Lower leg skin (tissue), 4 donors: ENCODE measurements around the gene CELA3A. TPM values are rescaled to one million over a fixed set of nuclear protein-coding genes. Genes with fewer than 3 reads are reported as not detected.
"Not testable (repeated sequence)": the region's sequence is repeated elsewhere in the genome, so short reads cannot be mapped to it uniquely, and the experiment has no call there.

Experiments used
- DNase-seq, 2 donors: peaks; one replicate each; pipeline ENCODE4 v3.0.0-alpha.2; 2019; ENCODE audit warnings: low spot score in 2 of 2
- H3K4me3 ChIP-seq: fragments of 200-600 bp; sonication (generic); 2 replicates; pipeline ENCODE4 v1.5.1; 2017; ENCODE audit warnings: mild to moderate bottlenecking, low read depth; ENCODE audit not compliant: poor library complexity, severe bottlenecking
- WGBS, 2 donors: methylation state at CpG; one replicate each; pipeline ENCODE4 v1.1.5; 2018; 5-methylcytosine and 5-hydroxymethylcytosine counted together
- intact Hi-C: fragments of 100-400 bp; cut with DNase I; formaldehyde crosslinking; loops from one replicate; pipeline ENCODE4 v1.15.0; 2023; ENCODE audit warnings: low total_unique reads
- total RNA-seq, 4 donors: library from RNA; depleted of rRNA; stranded (reverse); fragments of >200 nt; gene quantifications; one replicate each; pipeline ENCODE4 v1.1.0, GENCODE V29; 2016

The CELA3A gene
- total RNA-seq, 4 donors from 2014 or later: not detected

DNA sequence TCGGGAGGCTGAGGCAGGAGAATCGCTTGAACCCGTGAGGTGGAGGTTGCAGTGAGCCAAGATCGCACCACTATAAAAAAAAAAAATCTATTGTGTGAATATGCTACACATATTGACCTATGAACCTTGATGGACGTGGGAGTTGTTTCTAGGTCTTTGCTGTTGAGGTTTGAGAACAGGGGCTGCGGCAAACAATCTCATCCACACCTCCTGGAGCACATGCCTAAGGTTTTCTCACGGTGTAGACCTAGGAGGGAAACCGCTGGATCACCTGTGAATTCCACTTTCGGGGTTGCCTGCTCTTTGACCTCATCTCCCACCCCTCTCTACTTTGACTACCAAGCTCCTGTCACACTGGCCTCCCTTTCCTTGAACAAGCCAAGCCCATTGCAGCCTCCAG is 26.2 kb upstream of the CELA3A start:
- H3K4me3 ChIP-seq, DNase-seq, intact Hi-C loops: not testable (repeated sequence)
- 86 to 90% methylated on average over 9 of the region's 9 CpGs for WGBS, 2 donors

DNA sequence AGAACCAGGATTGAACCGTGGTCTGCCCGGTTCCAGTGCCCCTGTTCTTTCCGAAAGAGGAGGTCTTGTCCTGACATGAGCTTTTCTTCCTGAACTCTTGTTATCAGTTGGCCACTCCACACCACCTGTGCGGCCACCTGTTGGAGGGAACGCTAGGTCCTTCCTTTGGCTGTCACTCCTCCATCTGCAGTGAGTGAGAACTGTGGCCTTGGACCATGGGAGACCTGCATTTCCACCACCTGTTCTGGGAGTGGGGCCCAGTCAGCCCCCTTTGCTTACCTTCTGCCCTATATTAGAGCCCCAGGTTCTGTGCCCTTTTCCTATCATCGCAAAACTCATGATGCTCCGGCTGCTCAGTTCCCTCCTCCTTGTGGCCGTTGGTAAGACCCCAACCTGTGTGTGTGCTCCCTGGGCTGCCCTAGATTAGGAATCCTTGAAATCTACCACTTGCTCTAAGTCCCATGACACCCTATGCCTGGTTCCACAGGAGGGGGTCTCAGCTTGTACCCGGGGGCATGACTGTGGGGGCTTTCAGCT is 24.7 kb upstream of the CELA3A start, which contains the start of gene CELA3B:
Gene CELA3B, plus strand, starts transcription at position 320 of the 537 bp plus-strand sequence. Its CDS starts 18 bp downstream, at position 338.
- DNase-seq, H3K4me3 ChIP-seq, intact Hi-C loops: not testable (repeated sequence)
- WGBS, 2 donors: 87 to 92% methylated on average over 9 of the region's 9 CpGs

GRCh38 chr1:21978209-21978608 is 23.2 kb upstream of the CELA3A start:
- WGBS, 2 donors: 93 to 96% methylated on average over 11 of the region's 11 CpGs
- H3K4me3 ChIP-seq, intact Hi-C loops, DNase-seq: not testable (repeated sequence)

DNA sequence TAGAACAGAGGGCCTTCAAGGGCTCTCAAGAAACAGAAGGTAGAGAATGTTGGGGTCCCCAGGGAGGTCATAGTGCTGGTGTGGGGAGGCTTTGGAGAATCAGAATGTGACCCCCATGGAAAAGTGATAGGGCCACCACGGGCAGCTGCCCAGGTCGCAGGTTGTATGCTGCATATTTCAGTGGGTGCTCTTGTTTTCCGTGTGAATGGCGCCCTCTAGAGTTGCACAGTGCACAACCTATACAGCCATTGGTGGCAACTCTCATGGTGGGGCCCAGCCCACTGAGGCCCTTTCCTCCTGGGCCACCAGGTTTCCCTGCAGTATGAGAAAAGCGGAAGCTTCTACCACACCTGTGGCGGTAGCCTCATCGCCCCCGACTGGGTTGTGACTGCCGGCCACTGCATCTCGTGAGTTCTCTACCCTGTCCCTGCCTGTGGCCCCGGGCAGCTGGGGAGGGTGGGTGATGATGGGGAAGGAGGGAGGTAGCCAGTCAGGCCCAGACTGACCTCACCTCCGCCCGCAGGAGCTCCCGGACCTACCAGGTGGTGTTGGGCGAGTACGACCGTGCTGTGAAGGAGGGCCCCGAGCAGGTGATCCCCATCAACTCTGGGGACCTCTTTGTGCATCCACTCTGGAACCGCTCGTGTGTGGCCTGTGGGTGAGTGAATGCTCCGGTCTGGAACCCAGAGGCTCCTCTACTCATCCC is 20.8 kb upstream of the CELA3A start:
- WGBS, 2 donors: 71 to 76% methylated on average over 12 to 17 of the region's 21 CpGs

GRCh38 chr1:21981253-21981652 is 20.2 kb upstream of the CELA3A start:
- intact Hi-C loops, H3K4me3 ChIP-seq, DNase-seq: not testable (repeated sequence)
- 33 to 44% methylated on average over 1 to 2 of the region's 4 CpGs for WGBS, 2 donors

More for the DNA sequence above, 20.8 kb upstream of the CELA3A start:
- intact Hi-C loops, DNase-seq, H3K4me3 ChIP-seq: not testable (repeated sequence)

DNA sequence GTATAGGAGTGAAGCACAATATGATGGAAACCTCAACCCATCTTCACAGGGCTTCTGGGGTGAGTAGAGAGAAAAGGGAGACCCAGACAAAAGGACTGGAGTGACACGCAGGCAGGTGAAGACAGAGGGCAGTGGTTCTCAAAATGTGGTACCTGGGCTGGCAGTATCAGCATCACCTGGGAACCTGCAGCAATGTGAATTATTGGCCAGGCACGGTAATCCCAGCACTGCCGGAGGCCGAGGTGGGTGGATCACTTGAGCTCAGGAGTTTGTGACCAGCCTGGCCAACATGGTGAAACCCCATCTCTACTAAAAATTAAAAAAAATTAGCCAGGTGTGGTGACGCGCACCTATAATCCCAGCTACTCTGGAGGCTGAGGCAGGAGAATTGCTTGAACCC is 19.3 kb upstream of the CELA3A start:
- WGBS, 2 donors: 70 to 72% methylated on average over 6 of the region's 6 CpGs
- intact Hi-C loops, H3K4me3 ChIP-seq, DNase-seq: not testable (repeated sequence)

DNA sequence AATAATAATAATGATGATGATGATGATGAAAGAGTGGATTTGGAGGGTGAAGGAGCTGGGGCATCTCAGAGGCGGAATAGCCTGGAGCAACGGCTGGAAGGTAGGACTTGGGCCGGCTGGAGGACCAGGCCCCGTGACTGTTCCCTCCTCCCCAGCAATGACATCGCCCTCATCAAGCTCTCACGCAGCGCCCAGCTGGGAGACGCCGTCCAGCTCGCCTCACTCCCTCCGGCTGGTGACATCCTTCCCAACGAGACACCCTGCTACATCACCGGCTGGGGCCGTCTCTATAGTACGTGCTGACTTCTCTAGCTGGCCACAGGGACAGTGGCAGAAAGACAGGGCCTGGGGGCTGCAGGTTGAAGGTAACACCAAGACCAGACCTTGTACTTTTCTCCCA is 17.9 kb upstream of the CELA3A start:
- 62 to 67% methylated on average over 5 of the region's 15 CpGs for WGBS, 2 donors
- H3K4me3 ChIP-seq, DNase-seq, intact Hi-C loops: not testable (repeated sequence)

DNA sequence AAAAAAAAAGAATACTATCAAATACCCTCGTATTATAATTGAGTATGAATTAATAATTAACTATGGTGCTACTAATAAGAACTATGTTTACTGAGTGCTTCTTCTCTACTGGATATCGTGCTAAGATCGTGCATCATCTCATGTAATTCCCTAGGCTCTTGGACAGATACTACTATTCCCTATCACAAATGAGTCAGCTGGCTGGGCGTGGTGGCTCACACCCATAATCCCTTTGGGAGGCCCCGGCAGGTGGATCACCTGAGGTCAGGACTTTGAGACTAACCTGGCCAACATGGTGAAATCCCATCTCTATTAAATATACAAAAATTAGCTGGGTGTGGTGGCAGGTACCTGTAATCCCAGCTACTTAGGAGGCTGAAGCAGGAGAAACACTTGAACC is 15.6 kb upstream of the CELA3A start:
- 0 to 83% methylated on average over 1 to 2 of the region's 5 CpGs for WGBS, 2 donors
- intact Hi-C loops: not testable (repeated sequence)

DNA sequence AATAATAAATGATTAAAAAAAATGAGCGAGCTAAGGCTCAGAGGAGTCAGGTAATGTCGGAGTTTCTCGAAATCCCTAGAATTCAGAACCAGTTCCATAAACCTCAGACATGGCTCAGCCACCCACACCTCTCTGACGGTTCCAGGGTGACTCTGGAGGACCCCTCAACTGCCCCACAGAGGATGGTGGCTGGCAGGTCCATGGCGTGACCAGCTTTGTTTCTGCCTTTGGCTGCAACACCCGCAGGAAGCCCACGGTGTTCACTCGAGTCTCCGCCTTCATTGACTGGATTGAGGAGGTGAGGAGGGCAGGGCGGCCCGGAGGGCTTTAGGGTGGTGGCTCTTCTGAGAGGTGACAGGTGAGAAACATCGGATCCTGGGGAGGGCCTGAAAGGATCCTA is 15.1 kb upstream of the CELA3A start:
- WGBS, 2 donors: 93 to 94% methylated on average over 9 of the region's 12 CpGs
- H3K4me3 ChIP-seq, intact Hi-C loops, DNase-seq: not testable (repeated sequence)

More for the DNA sequence above, 15.6 kb upstream of the CELA3A start:
- DNase-seq, H3K4me3 ChIP-seq: not testable (repeated sequence)

- not testable (repeated sequence) for DNase-seq
- WGBS, 2 donors: 60% methylated on average over 3 of the region's 5 CpGs
Measured at GRCh38 chr1:21989672-21990393, 11.6 kb upstream of the CELA3A start.

GRCh38 chr1:21992186-21992585 is 9.3 kb upstream of the CELA3A start:
- not testable (repeated sequence) for DNase-seq, H3K4me3 ChIP-seq
- intact Hi-C loops: loop anchor here (5.0 kb wide), 1 partner anchor 300 kb away; no protein-coding TSS in a partner anchor
- WGBS, 2 donors: 86 to 92% methylated on average over 3 of the region's 3 CpGs

More at GRCh38 chr1:21989672-21990393, 11.6 kb upstream of the CELA3A start:
- H3K4me3 ChIP-seq: not testable (repeated sequence)
- intact Hi-C loops: loop anchor here (5.0 kb wide), 1 partner anchor 298 kb away; no protein-coding TSS in a partner anchor

- not testable (repeated sequence) for H3K4me3 ChIP-seq, DNase-seq
- WGBS, 2 donors: 84 to 90% methylated on average over 8 of the region's 8 CpGs
- intact Hi-C loops: loop anchor here (5.0 kb wide), 1 partner anchor 302 kb away; no protein-coding TSS in a partner anchor
Measured at GRCh38 chr1:21994716-21995115, 6.7 kb upstream of the CELA3A start.

- WGBS, 2 donors: 80 to 96% methylated on average over 3 of the region's 3 CpGs
- DNase-seq, H3K4me3 ChIP-seq, intact Hi-C loops: not testable (repeated sequence)
Measured at GRCh38 chr1:21996663-21996970, 4.8 kb upstream of the CELA3A start.

GRCh38 chr1:21997891-21998623 is 3.4 kb upstream of the CELA3A start:
- WGBS, 2 donors: 64 to 68% methylated on average over 9 of the region's 9 CpGs
- DNase-seq, intact Hi-C loops, H3K4me3 ChIP-seq: not testable (repeated sequence)
